Subcutaneous abdominal adipose tissue (tissue), 5 donors: Measurements from ENCODE around the gene HIC1.
A peak's percentile ranks its signal among the peaks of the same experiment; 100 is the strongest.

Source experiments
- H3K27ac ChIP-seq: one replicate; pipeline ENCODE4 v1.7.0; 2013; ENCODE audit warnings: low read depth, mild to moderate bottlenecking, inconsistent platforms, low read length, moderate library complexity
- H3K27me3 ChIP-seq, 5 donors: one replicate each; pipeline ENCODE4 v1.7.0; 2013; ENCODE audit warnings: low read length in 5 of 5, inconsistent platforms in 1 of 5; ENCODE audit not compliant: control insufficient read depth in 5 of 5, insufficient read depth in 4 of 5
- H3K36me3 ChIP-seq, 5 donors: one replicate each; pipeline ENCODE4 v1.7.0; 2013; ENCODE audit warnings: low read length in 5 of 5; ENCODE audit not compliant: control insufficient read depth in 5 of 5, insufficient read depth in 5 of 5
- H3K4me1 ChIP-seq, 5 donors: one replicate each; pipeline ENCODE4 v1.7.0; 2013; ENCODE audit warnings: low read length in 5 of 5, mild to moderate bottlenecking in 3 of 5, moderate library complexity in 1 of 5; ENCODE audit not compliant: control insufficient read depth in 5 of 5, insufficient read depth in 5 of 5
- H3K4me3 ChIP-seq, 5 donors: one replicate each; pipeline ENCODE4 v1.7.0; 2013; ENCODE audit warnings: low read length in 5 of 5, low read depth in 1 of 5
- H3K9ac ChIP-seq, 5 donors: one replicate each; pipeline ENCODE4 v1.7.0; 2013; ENCODE audit warnings: low read length in 5 of 5, mild to moderate bottlenecking in 4 of 5, moderate library complexity in 3 of 5
- H3K9me3 ChIP-seq, 5 donors: one replicate each; pipeline ENCODE4 v1.7.0; 2013; ENCODE audit warnings: low read length in 5 of 5; ENCODE audit not compliant: control insufficient read depth in 5 of 5
- donor health status: healthy.
- donor health status: healthy.
- donor health status: healthy.
- donor health status: healthy.
- donor health status: healthy.

The HIC1 gene

DNA sequence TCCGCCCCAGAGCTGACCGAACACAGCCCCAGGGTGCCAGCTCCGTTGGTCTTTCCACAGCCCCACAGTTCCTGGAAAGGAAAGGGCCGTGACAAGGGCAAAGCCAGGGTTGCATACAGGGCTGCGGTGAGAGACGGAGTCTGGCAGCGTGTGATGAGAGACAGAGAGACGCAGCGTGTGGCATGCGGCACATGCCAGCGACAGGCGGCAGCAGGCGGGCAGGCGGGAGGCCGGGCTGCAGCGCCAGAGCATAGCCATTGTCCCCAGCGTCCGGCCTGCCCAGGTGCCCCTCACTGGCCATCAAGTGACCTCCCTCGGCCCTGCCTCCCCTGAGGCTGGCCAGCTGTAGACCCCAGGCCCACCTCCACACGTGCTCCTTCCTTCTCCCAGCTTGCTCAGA, 38.4 kb upstream of the HIC1 start:
- H3K4me1 ChIP-seq: peaks cover 4 to 77% (median 64%) of the 10 kb centered on the region in 5 donors
- no peak overlapping the region for H3K4me3 ChIP-seq
- no peaks in the 10 kb centered on the region for H3K9me3 ChIP-seq
- no peaks in the 10 kb centered on the region for H3K36me3 ChIP-seq
- no peak overlapping the region for H3K27ac ChIP-seq
- no peaks in the 10 kb centered on the region for H3K27me3 ChIP-seq
- no peak overlapping the region for H3K9ac ChIP-seq

DNA sequence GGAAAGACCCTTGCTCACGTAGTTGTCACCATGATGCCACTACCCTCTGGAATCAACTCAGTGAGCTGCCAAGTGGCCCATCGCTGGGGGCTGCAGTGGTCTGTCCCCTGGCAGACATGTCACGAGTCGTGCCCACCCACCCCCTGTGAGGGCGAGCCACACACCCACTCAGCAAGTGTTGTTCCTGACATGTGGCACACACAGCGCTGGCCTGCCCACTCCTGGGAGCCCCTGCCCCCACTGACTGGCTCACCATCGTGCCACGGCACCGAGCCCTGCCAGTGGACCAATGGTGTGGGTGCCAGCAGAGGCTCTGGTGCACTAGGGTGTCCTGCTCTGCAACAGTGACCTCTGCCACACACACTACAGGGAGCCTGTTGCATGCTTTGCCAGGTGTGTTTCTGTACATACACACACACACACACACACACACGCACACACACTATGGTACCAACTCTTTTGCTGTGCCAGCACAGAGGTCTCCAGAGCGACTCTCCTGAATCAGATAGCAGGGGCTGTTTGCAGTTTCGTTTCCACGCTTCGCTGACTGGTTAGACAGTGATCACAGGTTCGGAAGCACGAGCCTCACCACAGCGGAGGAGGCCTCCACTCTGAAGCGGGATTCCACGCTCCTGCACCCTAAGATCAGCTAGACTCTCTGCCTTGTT, 37.5 kb upstream of the HIC1 start:
- no peaks in the 10 kb centered on the region for H3K27me3 ChIP-seq
- no peaks in the 10 kb centered on the region for H3K36me3 ChIP-seq
- H3K4me3 ChIP-seq: no peak overlapping the region
- peak overlapping the region in 1 of 5 donors; percentile 31 for H3K9ac ChIP-seq
- peaks cover 4 to 69% (median 56%) of the 10 kb centered on the region in 5 donors for H3K4me1 ChIP-seq
- H3K9me3 ChIP-seq: no peaks in the 10 kb centered on the region
- no peak overlapping the region for H3K27ac ChIP-seq

DNA sequence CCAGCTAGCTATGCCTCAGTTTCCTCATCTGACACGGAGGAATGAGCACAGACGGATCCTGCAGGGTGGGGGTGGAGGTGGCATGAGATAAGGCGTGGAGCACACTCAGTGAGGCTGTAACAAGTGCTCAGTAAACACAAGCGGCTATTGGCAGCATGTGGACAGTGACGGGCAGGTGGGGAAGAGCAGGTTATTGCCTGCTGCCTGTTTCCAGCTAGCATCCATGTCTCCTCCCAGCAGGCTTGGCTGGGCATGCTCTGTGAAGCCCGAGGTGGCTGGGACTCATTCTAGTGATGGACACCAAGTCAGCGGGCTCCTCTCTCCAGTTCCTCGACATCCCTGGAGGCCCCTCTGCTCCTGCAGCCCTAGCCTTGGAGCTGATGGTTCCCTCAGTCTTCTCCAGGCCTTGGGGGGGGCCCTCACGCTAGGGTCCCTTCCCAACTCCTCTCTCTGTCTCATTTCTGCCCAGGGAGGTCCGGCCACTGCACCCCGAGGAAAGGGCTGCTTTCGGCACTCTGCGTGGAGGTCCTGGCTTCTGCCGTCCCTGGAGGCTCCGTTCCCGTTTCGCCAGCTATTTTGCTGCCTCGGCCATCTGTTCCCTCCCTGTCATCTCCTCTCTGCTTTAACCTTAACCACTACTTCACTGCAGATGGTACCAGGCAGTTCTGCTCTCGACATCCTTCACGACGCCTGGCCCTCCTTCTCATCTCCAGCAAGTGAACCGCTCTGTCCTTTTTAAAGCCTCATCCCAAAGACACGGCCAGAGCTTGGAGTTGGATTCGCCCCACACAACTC, 36.0 kb upstream of the HIC1 start:
- peaks cover 4 to 70% (median 55%) of the 10 kb centered on the region in 5 donors for H3K4me1 ChIP-seq
- H3K9ac ChIP-seq: no peak overlapping the region
- no peaks in the 10 kb centered on the region for H3K27me3 ChIP-seq
- H3K4me3 ChIP-seq: no peak overlapping the region
- no peak overlapping the region for H3K27ac ChIP-seq
- no peaks in the 10 kb centered on the region for H3K9me3 ChIP-seq
- H3K36me3 ChIP-seq: no peaks in the 10 kb centered on the region

DNA sequence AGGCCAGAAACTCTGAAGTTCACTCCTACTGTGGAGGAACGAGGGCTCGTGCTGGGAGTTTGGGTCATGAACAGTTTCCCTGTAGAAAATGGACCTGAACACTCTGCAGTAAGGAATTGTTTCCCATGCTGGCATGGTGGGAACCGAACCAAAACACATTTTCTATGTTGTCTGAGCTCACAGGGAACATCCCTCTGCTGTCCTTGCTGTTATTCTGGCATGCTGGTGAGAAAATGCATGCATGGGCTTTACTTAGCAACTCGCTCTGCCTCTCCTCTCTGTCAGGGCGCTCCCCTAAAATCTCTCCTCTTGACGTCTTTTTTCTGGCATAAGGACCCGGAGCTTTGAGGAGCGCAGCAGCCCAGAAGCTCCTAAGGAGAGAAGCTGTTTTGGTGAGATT, 35.2 kb upstream of the HIC1 start:
- H3K36me3 ChIP-seq: no peaks in the 10 kb centered on the region
- peaks cover 2 to 70% (median 59%) of the 10 kb centered on the region in 5 donors for H3K4me1 ChIP-seq
- H3K9me3 ChIP-seq: no peaks in the 10 kb centered on the region
- H3K27ac ChIP-seq: no peak overlapping the region
- H3K9ac ChIP-seq: no peak overlapping the region
- H3K27me3 ChIP-seq: no peaks in the 10 kb centered on the region
- H3K4me3 ChIP-seq: no peak overlapping the region

DNA sequence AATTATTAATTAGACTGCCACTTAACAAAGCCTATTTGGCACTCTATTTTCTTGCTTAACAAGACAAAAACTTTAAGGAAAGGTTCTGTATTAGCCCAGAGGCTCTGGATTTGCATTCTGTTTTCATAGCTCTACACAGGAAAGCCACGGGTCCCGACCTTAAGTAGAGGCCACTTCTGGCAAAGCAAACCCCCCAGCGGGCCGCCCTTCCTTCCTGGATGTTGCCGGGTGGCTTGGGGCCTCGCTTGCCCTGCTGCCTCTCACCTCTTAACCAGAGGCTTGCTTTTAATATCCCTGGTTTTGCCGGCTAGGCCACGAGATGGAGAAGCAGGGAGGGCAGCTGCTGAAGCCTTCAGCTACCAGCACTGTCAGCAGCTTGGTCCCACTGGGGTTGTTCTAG, 34.2 kb upstream of the HIC1 start:
- Histone ChIP-seq H3K9me3 (no peaks in the 10 kb centered on the region), H3K27me3 (no peaks in the 10 kb centered on the region), H3K4me3 (no peak overlapping the region), H3K9ac (peak overlapping the region in 1 of 5 donors; percentile 2), H3K27ac (no peak overlapping the region), H3K4me1 (peaks cover 2 to 76% (median 58%) of the 10 kb centered on the region in 5 donors), H3K36me3 (no peaks in the 10 kb centered on the region)

DNA sequence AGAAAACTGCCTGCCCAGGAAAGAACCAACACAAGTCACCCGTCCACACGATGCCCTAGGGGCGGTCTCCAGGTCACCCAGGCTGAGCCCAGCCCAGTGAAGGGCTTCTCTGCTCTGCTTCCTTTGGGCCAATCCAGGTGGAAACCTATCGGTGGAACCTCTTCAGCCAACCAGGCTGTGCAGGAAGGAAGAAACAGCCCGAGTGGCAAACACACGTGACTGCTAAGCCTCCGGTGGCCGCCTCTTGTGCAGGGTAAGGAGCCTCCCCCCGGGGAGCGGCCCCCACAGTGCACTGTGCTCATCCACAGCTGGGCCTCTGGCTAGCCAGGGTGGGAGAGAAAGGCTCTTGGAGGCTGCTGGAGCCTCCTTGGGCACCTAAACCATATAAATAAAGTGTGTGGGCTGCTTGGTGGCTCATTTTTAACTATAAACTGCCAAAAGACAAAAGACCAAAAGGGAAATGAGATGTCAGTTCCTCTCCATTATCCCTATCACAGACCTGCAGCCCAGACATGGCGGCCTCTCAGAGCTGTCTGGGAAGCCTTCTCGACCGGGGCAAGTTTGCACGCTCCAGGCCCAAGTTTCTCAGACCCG, 32.2 kb upstream of the HIC1 start:
- no peak overlapping the region for H3K27ac ChIP-seq
- no peak overlapping the region for H3K4me3 ChIP-seq
- H3K9me3 ChIP-seq: no peaks in the 10 kb centered on the region
- H3K9ac ChIP-seq: no peak overlapping the region
- H3K4me1 ChIP-seq: peaks cover 3 to 67% (median 53%) of the 10 kb centered on the region in 5 donors
- no peaks in the 10 kb centered on the region for H3K36me3 ChIP-seq
- H3K27me3 ChIP-seq: peaks cover 0 to 4% (median 0%) of the 10 kb centered on the region in 5 donors

DNA sequence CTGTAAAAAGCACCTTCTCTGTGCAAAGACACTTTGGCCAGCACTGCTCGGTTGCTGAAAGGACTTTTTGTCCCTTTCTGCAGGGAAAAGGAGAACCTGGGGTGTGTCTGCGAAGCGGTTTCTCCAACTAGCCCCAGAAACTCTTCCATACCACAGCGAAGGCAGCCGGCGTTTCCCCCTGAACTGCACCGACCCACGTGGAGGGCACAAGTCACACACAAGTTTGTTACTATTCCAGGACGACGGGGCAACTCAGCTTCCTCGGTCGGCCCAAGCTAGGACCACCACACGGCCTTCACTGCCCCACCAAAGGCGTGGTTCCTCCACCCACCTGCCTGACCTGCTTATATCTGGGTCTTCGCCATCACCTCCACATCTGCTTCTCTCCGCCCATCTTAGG, 31.6 kb upstream of the HIC1 start:
- H3K4me3 ChIP-seq: no peak overlapping the region
- H3K36me3 ChIP-seq: no peaks in the 10 kb centered on the region
- no peaks in the 10 kb centered on the region for H3K9me3 ChIP-seq
- H3K9ac ChIP-seq: no peak overlapping the region
- H3K27me3 ChIP-seq: peaks cover 0 to 7% (median 3%) of the 10 kb centered on the region in 5 donors
- no peak overlapping the region for H3K27ac ChIP-seq
- H3K4me1 ChIP-seq: peaks cover 2 to 62% (median 49%) of the 10 kb centered on the region in 5 donors

DNA sequence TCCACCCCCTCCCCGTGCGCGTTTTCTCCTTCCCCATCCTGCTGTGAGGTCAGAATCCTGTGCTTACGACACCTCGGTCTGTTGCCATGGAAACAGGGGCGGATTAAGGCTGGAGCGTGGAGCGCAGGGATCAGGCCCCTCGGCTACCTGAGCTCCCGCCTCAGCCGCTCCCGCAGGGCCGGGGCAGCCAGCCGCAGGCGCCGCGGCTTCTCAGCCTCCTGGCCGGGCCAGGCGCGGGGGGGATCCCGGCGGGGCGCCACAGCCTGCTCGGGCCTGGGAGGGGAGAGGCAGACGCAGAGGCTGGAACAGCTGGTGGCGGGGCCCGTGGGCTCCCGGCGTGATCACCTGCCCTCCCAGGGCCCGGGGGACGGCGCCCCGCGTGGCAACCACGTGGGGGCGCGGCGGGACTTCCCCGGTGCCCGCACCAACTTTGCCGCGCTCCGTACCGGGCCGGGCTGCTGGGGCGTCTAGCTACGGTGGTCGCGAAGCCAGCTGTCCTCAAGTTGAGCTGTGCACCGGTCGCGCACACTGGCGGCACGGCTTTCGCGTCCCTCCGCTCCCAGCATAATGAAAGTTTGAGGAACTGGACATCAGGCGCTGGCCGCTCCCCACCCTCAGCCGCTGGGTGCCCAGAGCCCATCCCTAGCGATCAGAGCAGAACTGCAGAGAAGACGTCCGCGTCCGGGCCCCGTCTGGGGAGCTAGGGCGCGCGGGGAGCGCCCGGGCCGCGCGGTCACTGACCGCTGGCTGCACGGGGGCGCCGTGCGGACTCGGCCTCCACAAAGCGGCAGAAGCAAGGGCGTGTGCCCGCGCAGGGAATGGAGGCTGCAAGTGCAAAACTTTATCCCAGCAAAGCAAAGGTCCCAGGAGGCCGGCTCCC, 31.0 kb upstream of the HIC1 start:
- Histone ChIP-seq H3K36me3 (no peaks in the 10 kb centered on the region), H3K9ac (peak overlapping the region in 3 of 5 donors; percentile 15 to 51 (median 41)), H3K4me1 (peaks cover 2 to 56% (median 44%) of the 10 kb centered on the region in 5 donors), H3K27me3 (peaks cover 0 to 7% (median 4%) of the 10 kb centered on the region in 5 donors), H3K27ac (no peak overlapping the region), H3K4me3 (peak overlapping the region in 4 of 5 donors; percentile 62 to 88 (median 72)), H3K9me3 (no peaks in the 10 kb centered on the region)

DNA sequence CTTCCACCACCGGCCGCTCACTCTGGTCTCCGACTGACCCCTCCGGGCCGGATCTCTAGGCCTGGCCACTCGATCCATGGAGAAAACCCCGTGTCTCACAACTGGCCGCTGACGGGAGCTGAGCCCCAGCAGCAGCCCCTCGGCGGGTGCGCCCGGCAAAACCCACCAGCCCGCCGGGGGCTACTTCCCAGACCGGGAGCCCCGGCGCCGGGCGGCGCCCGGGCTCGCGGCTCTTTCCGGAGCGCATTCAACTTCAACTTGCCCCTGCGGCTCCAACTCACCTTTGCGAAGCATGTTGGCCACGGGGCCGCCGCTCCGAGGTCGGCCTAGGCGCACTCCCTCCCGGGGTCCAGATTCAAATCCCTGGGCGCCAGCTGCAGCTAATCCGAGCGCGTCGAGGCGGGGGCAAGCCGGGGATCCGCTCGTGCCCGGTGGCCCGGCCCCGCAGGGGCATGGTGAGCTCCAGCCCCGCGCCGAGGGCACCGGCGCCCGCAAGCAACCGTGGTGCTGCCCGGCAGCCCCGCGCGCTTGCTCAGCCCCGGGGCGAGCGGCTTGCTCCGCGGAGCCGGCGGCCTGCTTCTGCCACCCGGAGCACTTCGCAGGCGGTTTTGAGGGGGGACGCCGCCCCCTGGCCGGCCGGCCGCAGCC, 30.2 kb upstream of the HIC1 start:
- H3K4me3 ChIP-seq: peak overlapping the region in 4 of 5 donors; percentile 62 to 88 (median 72)
- peaks cover 0 to 7% (median 4%) of the 10 kb centered on the region in 5 donors for H3K27me3 ChIP-seq
- H3K9me3 ChIP-seq: no peaks in the 10 kb centered on the region
- no peak overlapping the region for H3K27ac ChIP-seq
- peak overlapping the region in 3 of 5 donors; percentile 8 to 41 (median 16) for H3K9ac ChIP-seq
- no peaks in the 10 kb centered on the region for H3K36me3 ChIP-seq
- peaks cover 2 to 55% (median 45%) of the 10 kb centered on the region in 5 donors for H3K4me1 ChIP-seq
